AG09319 (cell line): ENCODE data around the gene STK24.

Experiments
- DNase-seq: peaks from one replicate; pipeline ENCODE4 v3.0.0-alpha.2; 2010; ENCODE audit warnings: low read depth; ENCODE audit errors: extremely low read depth
- CTCF ChIP-seq: IDR thresholded peaks from 2 replicates; pipeline ENCODE4 v1.5.1; 2011; ENCODE audit warnings: low read depth, mild to moderate bottlenecking, inconsistent platforms, low read length, moderate library complexity

STK24 gene

GRCh38 chr13:98515818-98516465, 61.0 kb downstream of the STK24 start:
- DNase-seq: no peak
- TF ChIP-seq CTCF: no peak

- no peak for DNase-seq
Observed at GRCh38 chr13:98514288-98514687, 62.6 kb downstream of the STK24 start.

GRCh38 chr13:98513837-98514236, 63.1 kb downstream of the STK24 start:
- TF ChIP-seq CTCF: no peak
- DNase-seq: no peak

More at GRCh38 chr13:98514288-98514687, 62.6 kb downstream of the STK24 start:
- TF ChIP-seq CTCF: no peak

- TF ChIP-seq CTCF: no peak
- DNase-seq: no peak
Observed at GRCh38 chr13:98512774-98513665, 63.9 kb downstream of the STK24 start.

- no peak for TF ChIP-seq CTCF
- DNase-seq: no peak
Observed at GRCh38 chr13:98511435-98511834, 65.5 kb downstream of the STK24 start.

GRCh38 chr13:98510156-98510509, 66.8 kb downstream of the STK24 start:
- TF ChIP-seq CTCF: no peak
- DNase-seq: no peak
